Upper lobe of right lung (tissue), 1 donor: ENCODE results near the gene HDAC4. TPM values are rescaled to one million over a fixed set of nuclear protein-coding genes. Genes with fewer than 3 reads are reported as not detected.
"Not testable (repeated sequence)": the region's sequence is repeated elsewhere in the genome, so short reads cannot be mapped to it uniquely, and the experiment has no call there.

Experiments used
- ATAC-seq: fragments of 200-7000 bp; cut with Tn5 transposase; one replicate; pipeline ENCODE4 v1.9.1; 2020; ENCODE audit warnings: mild to moderate bottlenecking, moderate library complexity
- DNase-seq: peaks from one replicate; pipeline ENCODE4 v3.0.0-alpha.2; 2020
- H3K27ac ChIP-seq: fragments of 200-600 bp; one replicate; pipeline ENCODE4 v1.8.0; 2022
- H3K27me3 ChIP-seq: fragments of 200-600 bp; one replicate; pipeline ENCODE4 v1.8.0; 2022; ENCODE audit warnings: mild to moderate bottlenecking
- H3K36me3 ChIP-seq: fragments of 200-600 bp; one replicate; pipeline ENCODE4 v1.8.0; 2022
- H3K4me1 ChIP-seq: fragments of 200-600 bp; one replicate; pipeline ENCODE4 v1.8.0; 2022
- H3K4me3 ChIP-seq: fragments of 200-600 bp; one replicate; pipeline ENCODE4 v1.8.0; 2022; ENCODE audit warnings: mild to moderate bottlenecking
- H3K9me3 ChIP-seq: fragments of 200-600 bp; one replicate; pipeline ENCODE4 v1.8.0; 2022
- CTCF ChIP-seq: fragments of 200-600 bp; IDR thresholded peaks from one replicate; pipeline ENCODE4 v1.8.0; 2022; ENCODE audit warnings: antibody characterized with exemption
- intact Hi-C: fragments of 100-400 bp; cut with DNase I; formaldehyde crosslinking; loops from one replicate; pipeline ENCODE4 v1.11.0; 2022
- total RNA-seq: library from RNA; stranded (reverse); fragmentation: NEBNext Ultra II Directional; extraction: Animal tissue kit (Norgen Biotek cat#: 25700); gene quantifications from one replicate; pipeline ENCODE4 v1.2.1, GENCODE V29; 2021
- donor health status: DM: no; HTN: yes; CAD: no; lungs with severe emphysema.

HDAC4 gene
- total RNA-seq, 1 donor from 2014 or later: 44.1 TPM

GRCh38 chr2:239179851-239180371 is 220.9 kb downstream of the HDAC4 start:
- Histone ChIP-seq H3K27ac (no peak overlapping the region), H3K9me3 (no peaks in the 10 kb centered on the region), H3K36me3 (peaks cover 15% of the 10 kb centered on the region), H3K4me1 (no peaks in the 10 kb centered on the region), H3K27me3 (no peaks in the 10 kb centered on the region), H3K4me3 (no peak overlapping the region)
- ATAC-seq: no peak
- DNase-seq: peak; percentile 46
- no peak for TF ChIP-seq CTCF
- intact Hi-C loops: no loop called here

- ATAC-seq (no peak), DNase-seq (peak; percentile 51)
- H3K36me3 ChIP-seq: peaks cover 15% of the 10 kb centered on the region
- no peak overlapping the region for H3K27ac ChIP-seq
- no peaks in the 10 kb centered on the region for H3K27me3 ChIP-seq
- no peaks in the 10 kb centered on the region for H3K4me1 ChIP-seq
- H3K4me3 ChIP-seq: no peak overlapping the region
- TF ChIP-seq CTCF: no peak
- intact Hi-C loops: no loop called here
- peaks cover 8% of the 10 kb centered on the region for H3K9me3 ChIP-seq
Measured at GRCh38 chr2:239178954-239179353, 221.9 kb downstream of the HDAC4 start.

GRCh38 chr2:239178484-239178883 is 222.3 kb downstream of the HDAC4 start:
- Histone ChIP-seq H3K27ac (no peak overlapping the region), H3K27me3 (no peaks in the 10 kb centered on the region), H3K36me3 (peaks cover 15% of the 10 kb centered on the region), H3K9me3 (peaks cover 8% of the 10 kb centered on the region), H3K4me1 (no peaks in the 10 kb centered on the region), H3K4me3 (no peak overlapping the region)
- TF ChIP-seq CTCF: no peak
- intact Hi-C loops: no loop called here
- no peak for ATAC-seq
- peak; percentile 25 for DNase-seq

GRCh38 chr2:239177908-239178307 is 222.9 kb downstream of the HDAC4 start:
- intact Hi-C loops: no loop called here
- Histone ChIP-seq H3K4me1 (no peaks in the 10 kb centered on the region), H3K27me3 (no peaks in the 10 kb centered on the region), H3K27ac (no peak overlapping the region), H3K36me3 (peaks cover 15% of the 10 kb centered on the region), H3K9me3 (peaks cover 8% of the 10 kb centered on the region), H3K4me3 (no peak overlapping the region)
- TF ChIP-seq CTCF: no peak
- no peak for ATAC-seq
- peak; percentile 55 for DNase-seq

GRCh38 chr2:239177325-239177724 is 223.5 kb downstream of the HDAC4 start:
- no peak for DNase-seq
- TF ChIP-seq CTCF: no peak
- intact Hi-C loops: no loop called here
- peaks cover 14% of the 10 kb centered on the region for H3K36me3 ChIP-seq
- no peak overlapping the region for H3K4me3 ChIP-seq
- peaks cover 11% of the 10 kb centered on the region for H3K9me3 ChIP-seq
- H3K27me3 ChIP-seq: no peaks in the 10 kb centered on the region
- ATAC-seq: no peak
- no peak overlapping the region for H3K27ac ChIP-seq
- no peaks in the 10 kb centered on the region for H3K4me1 ChIP-seq

- H3K4me1 ChIP-seq, H3K27ac ChIP-seq, H3K4me3 ChIP-seq, H3K27me3 ChIP-seq, ATAC-seq, intact Hi-C loops: not testable (repeated sequence)
- Histone ChIP-seq H3K36me3 (peaks cover 11% of the 10 kb centered on the region), H3K9me3 (peaks cover 20% of the 10 kb centered on the region)
- DNase-seq: peak; percentile 33
Measured at GRCh38 chr2:239176138-239176803, 224.5 kb downstream of the HDAC4 start.
